Caki2 (cell line): ENCODE results near the gene NRIP3. TPM values are rescaled to one million over a fixed set of nuclear protein-coding genes. Genes with fewer than 3 reads are reported as not detected.
"Not testable (repeated sequence)": the region's sequence is repeated elsewhere in the genome, so short reads cannot be mapped to it uniquely, and the experiment has no call there.

Experiments used
- DNase-seq: peaks from one replicate; pipeline ENCODE4 v3.0.0-alpha.2; 2015; ENCODE audit warnings: low read depth
- in situ Hi-C: cut with HindIII; loops from 2 replicates; pipeline ENCODE4 v1.10.0; 2016; ENCODE audit warnings: low sequenced_read_pairs, low pct_unique_long_range_greater_than_20kb, mixed read lengths
- total RNA-seq: library from RNA; depleted of rRNA; stranded (reverse); fragments of >200 nt; shearing (Covaris generic); gene quantifications from 2 replicates; pipeline ENCODE4 v1.2.3, GENCODE V29; 2014; ENCODE audit warnings: low replicate concordance

NRIP3 gene
- total RNA-seq, 1 experiment from 2014 or later, result 3.7 TPM

- in situ Hi-C loops, result no loop called here
Observed at GRCh38 chr11:9020916-9021315, 17.1 kb upstream of the NRIP3 start.

GRCh38 chr11:9019861-9020260 lies 16.1 kb upstream of the NRIP3 start:
- in situ Hi-C loops, result no loop called here

More at GRCh38 chr11:9020916-9021315, 17.1 kb upstream of the NRIP3 start:
- no peak for DNase-seq

GRCh38 chr11:9017773-9018172 lies 14.0 kb upstream of the NRIP3 start:
- in situ Hi-C loops, result no loop called here
- no peak for DNase-seq

More at GRCh38 chr11:9019861-9020260, 16.1 kb upstream of the NRIP3 start:
- no peak for DNase-seq

- in situ Hi-C loops, result no loop called here
- no peak for DNase-seq
Observed at GRCh38 chr11:9016916-9017642, 13.3 kb upstream of the NRIP3 start.

GRCh38 chr11:9015677-9016076 lies 11.9 kb upstream of the NRIP3 start:
- in situ Hi-C loops, result no loop called here
- peak; percentile 48 for DNase-seq

- DNase-seq, result no peak
- in situ Hi-C loops, result no loop called here
Observed at GRCh38 chr11:9014826-9015225, 11.0 kb upstream of the NRIP3 start.

- DNase-seq, result no peak
- in situ Hi-C loops, result no loop called here
Observed at GRCh38 chr11:9013373-9013772, 9.6 kb upstream of the NRIP3 start.

- in situ Hi-C loops, DNase-seq: not testable (repeated sequence)
Observed at GRCh38 chr11:9009538-9009937, 5.7 kb upstream of the NRIP3 start.

GRCh38 chr11:9008661-9009060 lies 4.9 kb upstream of the NRIP3 start:
- in situ Hi-C loops, result no loop called here
- no peak for DNase-seq

GRCh38 chr11:9008011-9008550 lies 4.3 kb upstream of the NRIP3 start:
- in situ Hi-C loops, result no loop called here

GRCh38 chr11:9005087-9005486 lies 1.3 kb upstream of the NRIP3 start:
- no peak for DNase-seq
- in situ Hi-C loops, result no loop called here

More at GRCh38 chr11:9008011-9008550, 4.3 kb upstream of the NRIP3 start:
- no peak for DNase-seq

- in situ Hi-C loops, result no loop called here
- DNase-seq, result no peak
Observed at GRCh38 chr11:9004183-9004926, 554 bp upstream of the NRIP3 start.

- in situ Hi-C loops, result no loop called here
- no peak for DNase-seq
Observed at GRCh38 chr11:9002920-9003572, 755 bp downstream of the NRIP3 start.

- in situ Hi-C loops, result no loop called here
- DNase-seq, result peak; percentile 48
Observed at GRCh38 chr11:9001736-9002135, 2.1 kb downstream of the NRIP3 start.

GRCh38 chr11:8998017-8998416 lies 5.8 kb downstream of the NRIP3 start:
- no peak for DNase-seq
- in situ Hi-C loops, result no loop called here

GRCh38 chr11:8997451-8997850 lies 6.3 kb downstream of the NRIP3 start:
- DNase-seq, result no peak
- in situ Hi-C loops, result no loop called here

GRCh38 chr11:8989453-8989852 lies 14.3 kb downstream of the NRIP3 start:
- no peak for DNase-seq
- in situ Hi-C loops, result no loop called here

- no peak for DNase-seq
- in situ Hi-C loops, result no loop called here
Observed at GRCh38 chr11:8988329-8989234, 15.2 kb downstream of the NRIP3 start.
